Colonic mucosa (tissue), 4 donors: ENCODE data around the gene PLCG2. TPM values are rescaled to one million over a fixed set of nuclear protein-coding genes. Genes with fewer than 3 reads are reported as not detected.

ENCODE experiments used
- DNase-seq: peaks from one replicate; pipeline ENCODE4 v3.0.0-alpha.2; 2020
- H3K27ac ChIP-seq: fragments of 200-600 bp; one replicate; pipeline ENCODE4 v1.8.0; 2021
- H3K27me3 ChIP-seq: fragments of 200-600 bp; one replicate; pipeline ENCODE4 v1.8.0; 2021
- H3K36me3 ChIP-seq: fragments of 200-600 bp; one replicate; pipeline ENCODE4 v1.8.0; 2021
- H3K4me1 ChIP-seq: fragments of 200-600 bp; one replicate; pipeline ENCODE4 v1.8.0; 2021; ENCODE audit warnings: mild to moderate bottlenecking
- H3K4me3 ChIP-seq: fragments of 200-600 bp; one replicate; pipeline ENCODE4 v1.8.0; 2021
- H3K9ac ChIP-seq, 2 donors: one replicate each; pipeline ENCODE4 v1.7.0; 2013; ENCODE audit warnings: control low read depth in 2 of 2, low read depth in 2 of 2, low read length in 2 of 2
- H3K9me3 ChIP-seq: fragments of 200-600 bp; one replicate; pipeline ENCODE4 v1.8.0; 2021
- CTCF ChIP-seq: fragments of 200-600 bp; IDR thresholded peaks from one replicate; pipeline ENCODE4 v1.8.0; 2022; ENCODE audit warnings: antibody characterized with exemption, mild to moderate bottlenecking
- intact Hi-C: fragments of 100-400 bp; cut with DNase I; formaldehyde crosslinking; loops from one replicate; pipeline ENCODE4 v1.14.1; 2022
- total RNA-seq, 2 donors: library from RNA; stranded (reverse); fragmentation: NEBNext Ultra II Directional in 1 of 2; extraction: Animal tissue kit (Norgen Biotek cat#: 25700) in 1 of 2; gene quantifications; one replicate each; pipeline ENCODE4 v1.2.1, GENCODE V29; 2021
- donor health status: healthy.
- donor health status: DM: no; HTN: no; CAD: no.
- donor health status: DM: no; HTN: no; CAD: no.

Gene PLCG2
- total RNA-seq, 2 donors from 2014 or later, result 9.1 to 9.6 TPM

DNA sequence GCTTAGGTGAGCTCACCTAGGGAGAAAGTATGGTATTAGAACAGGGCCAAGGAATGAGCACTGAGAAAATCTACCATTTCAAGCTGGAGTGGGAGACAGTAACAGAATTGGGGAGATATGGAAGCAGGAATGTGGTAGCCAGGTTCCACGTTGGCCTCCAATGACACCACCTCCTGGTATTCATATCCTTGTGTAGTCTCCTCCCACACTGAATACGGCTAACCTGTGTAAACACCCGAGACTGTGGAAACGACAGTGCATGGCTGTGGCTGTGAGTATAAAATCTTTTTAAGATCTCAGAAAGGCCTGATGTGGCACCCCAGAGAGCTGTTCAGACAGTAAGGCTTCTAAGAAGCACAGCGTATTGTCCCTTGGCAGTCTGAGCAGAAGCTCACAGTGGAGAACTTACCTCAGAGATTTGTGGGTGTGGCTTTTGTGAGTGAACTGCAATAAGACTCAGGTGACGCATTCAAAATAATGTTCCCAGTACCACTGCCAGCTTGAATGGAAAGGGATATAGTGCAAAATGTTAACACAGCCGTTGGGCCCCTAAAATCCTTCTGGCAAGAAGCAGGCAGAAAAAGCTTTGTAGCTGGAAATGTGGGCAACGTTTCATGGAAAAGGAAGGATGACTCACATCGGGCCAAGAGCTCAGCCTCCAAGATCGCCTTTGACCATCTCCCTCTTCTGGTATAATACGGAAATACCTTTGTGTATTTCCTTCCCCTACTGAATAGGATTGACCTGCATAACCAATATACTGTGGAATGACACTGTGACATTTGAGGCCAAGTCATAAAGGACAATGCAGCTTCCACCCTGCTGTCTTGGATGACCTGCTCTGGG lies 217.8 kb downstream of the PLCG2 start:
- H3K4me3 ChIP-seq, result no peak overlapping the region
- no peak overlapping the region for H3K27ac ChIP-seq
- no peaks in the 10 kb centered on the region for H3K4me1 ChIP-seq
- DNase-seq, result no peak
- no peaks in the 10 kb centered on the region for H3K36me3 ChIP-seq
- H3K27me3 ChIP-seq, result no peaks in the 10 kb centered on the region
- TF ChIP-seq CTCF, result no peak
- intact Hi-C loops, result no loop called here
- no peaks in the 10 kb centered on the region for H3K9me3 ChIP-seq
- no peak overlapping the region for H3K9ac ChIP-seq

DNA sequence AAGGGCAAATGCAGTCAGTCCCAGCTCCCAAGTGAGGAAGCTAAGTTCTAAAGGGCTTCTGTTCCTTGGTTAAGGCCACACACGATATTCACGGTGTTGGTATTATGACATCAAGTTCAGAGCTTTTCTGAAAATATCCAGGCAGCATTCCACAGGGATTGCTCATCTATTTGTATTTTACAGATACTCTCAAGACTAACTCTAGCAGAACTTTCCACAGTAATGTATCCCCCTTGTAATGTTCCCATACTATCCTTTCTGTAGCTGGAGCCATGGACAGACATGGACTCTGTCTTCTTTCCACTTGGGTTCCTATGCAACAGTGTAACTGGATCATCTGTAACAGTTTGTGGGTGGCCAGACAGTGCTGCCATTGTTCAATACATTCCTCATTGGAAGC lies 218.6 kb downstream of the PLCG2 start:
- DNase-seq, result no peak
- H3K9ac ChIP-seq, result no peak overlapping the region
- intact Hi-C loops, result no loop called here
- H3K27me3 ChIP-seq, result no peaks in the 10 kb centered on the region
- H3K4me3 ChIP-seq, result no peak overlapping the region
- no peaks in the 10 kb centered on the region for H3K9me3 ChIP-seq
- no peak overlapping the region for H3K27ac ChIP-seq
- no peak for TF ChIP-seq CTCF
- H3K36me3 ChIP-seq, result no peaks in the 10 kb centered on the region
- no peaks in the 10 kb centered on the region for H3K4me1 ChIP-seq

GRCh38 chr16:82002831-82003230 lies 223.7 kb downstream of the PLCG2 start:
- Histone ChIP-seq H3K4me3 (no peak overlapping the region), H3K27me3 (no peaks in the 10 kb centered on the region), H3K9ac (no peak overlapping the region), H3K4me1 (no peaks in the 10 kb centered on the region), H3K36me3 (no peaks in the 10 kb centered on the region), H3K9me3 (no peaks in the 10 kb centered on the region), H3K27ac (no peak overlapping the region)
- DNase-seq, result no peak
- TF ChIP-seq CTCF, result no peak
- intact Hi-C loops, result no loop called here

- Histone ChIP-seq H3K4me1 (no peaks in the 10 kb centered on the region), H3K27me3 (no peaks in the 10 kb centered on the region), H3K9ac (no peak overlapping the region), H3K36me3 (no peaks in the 10 kb centered on the region), H3K27ac (no peak overlapping the region), H3K9me3 (no peaks in the 10 kb centered on the region), H3K4me3 (no peak overlapping the region)
- no peak for DNase-seq
- intact Hi-C loops, result no loop called here
- no peak for TF ChIP-seq CTCF
These were observed 225.5 kb downstream of the PLCG2 start for GRCh38 chr16:82004601-82005000.

DNA sequence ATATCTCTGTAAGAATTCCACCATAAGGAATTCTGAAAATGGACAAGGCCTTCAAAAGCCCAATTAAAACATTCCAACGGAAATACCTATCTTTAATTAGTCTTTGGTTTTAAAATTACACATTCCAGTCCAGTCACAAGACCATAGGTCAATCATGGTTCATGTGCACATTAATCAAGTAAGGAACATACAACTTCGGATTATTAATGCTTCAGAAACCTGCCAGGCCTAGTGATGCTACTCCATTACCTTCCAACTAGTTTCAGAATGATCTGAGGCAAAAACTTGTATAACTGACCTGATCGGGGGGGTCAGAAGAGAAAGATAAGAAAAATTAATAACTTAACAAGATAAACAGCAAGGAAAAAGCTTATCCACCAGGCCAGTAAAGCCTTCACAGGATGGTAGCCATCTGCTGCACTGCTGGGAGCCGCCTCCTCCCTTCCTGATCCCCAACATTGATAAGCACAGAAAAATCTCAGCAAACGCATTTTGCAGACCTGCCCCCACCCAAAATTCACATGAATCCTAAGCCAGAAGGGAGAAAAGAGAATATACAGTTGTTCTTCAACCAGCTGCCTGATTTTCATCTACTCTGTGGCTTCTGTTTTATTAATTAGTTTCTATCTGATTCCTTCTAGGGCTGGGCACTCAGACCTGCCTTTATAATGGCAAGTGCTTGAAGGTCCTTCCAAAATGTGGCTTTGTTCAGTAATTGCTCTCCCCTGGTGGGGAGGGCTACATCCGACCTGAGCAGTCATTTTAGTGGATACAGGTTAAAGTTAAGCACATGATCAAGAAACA lies 226.1 kb downstream of the PLCG2 start:
- H3K9me3 ChIP-seq, result no peaks in the 10 kb centered on the region
- no peaks in the 10 kb centered on the region for H3K4me1 ChIP-seq
- no peaks in the 10 kb centered on the region for H3K36me3 ChIP-seq
- no peak for DNase-seq
- intact Hi-C loops, result no loop called here
- H3K9ac ChIP-seq, result no peak overlapping the region
- no peak overlapping the region for H3K27ac ChIP-seq
- no peaks in the 10 kb centered on the region for H3K27me3 ChIP-seq
- TF ChIP-seq CTCF, result no peak
- no peak overlapping the region for H3K4me3 ChIP-seq
